ENCODE data around the gene ANKRD13A.
"Not testable (repeated sequence)": the region's sequence is repeated elsewhere in the genome, so short reads cannot be mapped to it uniquely, and the experiment has no call there.

DNA sequence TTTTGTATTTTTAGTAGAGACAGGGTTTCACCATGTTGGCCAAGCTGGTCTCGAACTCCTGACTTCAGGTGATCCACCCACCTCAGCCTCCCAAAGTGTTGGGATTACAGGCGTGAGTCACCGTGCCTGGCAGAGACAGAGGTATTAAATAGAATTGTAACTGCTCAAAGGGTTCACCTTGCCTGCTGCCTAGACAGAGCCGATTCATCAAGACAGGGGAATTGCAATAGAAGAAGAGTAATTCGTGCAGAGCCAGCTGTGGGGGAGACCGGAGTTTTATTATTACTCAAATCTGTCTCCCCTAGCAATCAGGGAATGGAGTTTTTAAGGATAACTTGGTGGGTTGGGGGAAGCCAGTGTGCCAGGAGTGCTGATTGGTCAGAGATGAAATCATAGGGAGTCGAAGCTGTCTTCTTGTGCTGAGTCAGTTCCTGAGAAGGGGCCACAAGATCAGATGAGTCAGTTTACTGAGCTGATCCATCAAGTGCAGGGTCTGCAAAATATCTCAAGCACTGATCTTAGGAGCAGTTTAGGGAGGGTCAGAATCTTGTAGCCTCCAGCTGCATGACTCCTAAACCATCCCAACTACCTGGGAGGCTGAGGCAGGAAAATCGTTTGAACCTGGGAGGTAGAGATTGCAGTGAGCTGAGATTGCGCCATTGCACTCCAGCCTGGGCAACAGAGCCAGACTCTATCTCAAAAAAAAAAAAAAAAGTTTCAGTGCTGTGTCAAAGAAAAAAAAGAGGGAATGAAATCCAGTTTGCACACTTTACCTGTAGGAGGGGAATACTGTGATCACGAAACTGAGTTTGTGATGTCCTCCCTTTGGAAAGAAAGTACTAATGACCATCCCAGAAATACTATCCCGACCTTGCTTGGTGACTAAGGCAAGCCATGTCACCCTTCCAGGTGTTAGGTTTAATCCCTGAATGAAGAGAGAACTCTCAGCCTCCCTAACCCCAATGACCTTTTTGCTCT is 56.4 kb downstream of the ANKRD13A start:
- not testable (repeated sequence) for TF ChIP-seq POLR2A (IDR thresholded peaks at IDR 0.05)
- TF ChIP-seq, protein P1, sequence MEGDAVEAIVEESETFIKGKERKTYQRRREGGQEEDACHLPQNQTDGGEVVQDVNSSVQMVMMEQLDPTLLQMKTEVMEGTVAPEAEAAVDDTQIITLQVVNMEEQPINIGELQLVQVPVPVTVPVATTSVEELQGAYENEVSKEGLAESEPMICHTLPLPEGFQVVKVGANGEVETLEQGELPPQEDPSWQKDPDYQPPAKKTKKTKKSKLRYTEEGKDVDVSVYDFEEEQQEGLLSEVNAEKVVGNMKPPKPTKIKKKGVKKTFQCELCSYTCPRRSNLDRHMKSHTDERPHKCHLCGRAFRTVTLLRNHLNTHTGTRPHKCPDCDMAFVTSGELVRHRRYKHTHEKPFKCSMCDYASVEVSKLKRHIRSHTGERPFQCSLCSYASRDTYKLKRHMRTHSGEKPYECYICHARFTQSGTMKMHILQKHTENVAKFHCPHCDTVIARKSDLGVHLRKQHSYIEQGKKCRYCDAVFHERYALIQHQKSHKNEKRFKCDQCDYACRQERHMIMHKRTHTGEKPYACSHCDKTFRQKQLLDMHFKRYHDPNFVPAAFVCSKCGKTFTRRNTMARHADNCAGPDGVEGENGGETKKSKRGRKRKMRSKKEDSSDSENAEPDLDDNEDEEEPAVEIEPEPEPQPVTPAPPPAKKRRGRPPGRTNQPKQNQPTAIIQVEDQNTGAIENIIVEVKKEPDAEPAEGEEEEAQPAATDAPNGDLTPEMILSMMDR (IDR thresholded peaks at IDR 0.05) = not testable (repeated sequence)

All from breast epithelium (tissue), 3 donors.